ENCODE results near the gene FADS2. TPM values are rescaled to one million over a fixed set of nuclear protein-coding genes. Genes with fewer than 3 reads are reported as not detected.

FADS2 gene
- polyA plus RNA-seq, 2 of the 4 experiments (the other 2 are of a cell fraction), result 215 to 391 TPM

DNA sequence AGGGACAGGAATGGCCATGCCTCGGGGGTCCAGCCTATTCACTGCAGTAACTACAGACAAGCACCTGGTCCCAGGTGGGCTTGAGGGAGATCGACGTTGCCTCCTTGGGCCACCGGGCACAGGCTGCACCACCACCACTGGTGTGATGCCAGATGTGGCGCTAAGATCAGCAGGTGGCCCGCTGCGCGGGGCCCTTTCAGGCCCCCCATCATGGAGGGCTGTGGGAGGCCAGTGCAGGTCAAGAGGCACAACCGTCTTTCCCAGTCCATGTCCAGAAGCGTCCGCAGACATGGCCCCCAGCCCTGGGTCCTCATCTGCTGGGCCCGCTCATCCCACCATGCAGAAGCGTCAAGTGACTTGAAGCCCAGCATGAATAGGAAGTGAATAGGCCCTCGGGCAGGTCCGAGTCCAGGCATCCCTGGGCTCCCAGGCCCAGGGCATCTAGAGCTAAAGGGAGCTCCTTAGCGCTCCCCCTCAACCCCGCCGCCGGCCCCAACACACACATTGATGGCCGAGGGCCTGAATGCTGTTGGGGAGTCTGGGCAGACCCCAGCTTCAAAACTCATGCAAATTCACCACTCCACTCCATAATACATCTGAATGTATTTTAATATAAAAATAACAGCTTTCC lies 45.0 kb downstream of the FADS2 start:
- WGBS (ENCODE audit: missing lambda C conversion rate), result 92% methylated on average over 13 of the region's 20 CpGs
- no peak overlapping the region for H3K27ac ChIP-seq
- FAIRE-seq (no peak), ATAC-seq (no peak), DNase-seq (ENCODE audit: low read depth in 1 of 2, low spot score in 1 of 2) (no peak)
- H3K9me3 ChIP-seq, result no peaks in the 10 kb centered on the region
- H3K4me1 ChIP-seq, result peaks cover 31% of the 10 kb centered on the region
- CTCF ChIA-PET, result interaction anchor here (0.6 to 14.3 kb wide), 12 partner anchors 8 to 235 kb away, joined by 3 to 220 read pairs (median 32); partner anchors contain the start of genes FADS2 and FADS3
- no peak overlapping the region for H3K4me2 ChIP-seq
- no peak overlapping the region for H3K4me3 ChIP-seq
- no peak for TF ChIP-seq RARB (CRISPR knock-in tag; IDR thresholded peaks at IDR 0.05)
- no peak for TF ChIP-seq HOXA7 (CRISPR knock-in tag; IDR thresholded peaks at IDR 0.05)
- no peak for TF ChIP-seq ELK1 (IDR thresholded peaks at IDR 0.05; ENCODE audit: low read depth, low read length)
- no peak for TF ChIP-seq FOSL2 (IDR thresholded peaks at IDR 0.05)
- TF ChIP-seq FOSL2 (CRISPR knock-in tag; IDR thresholded peaks at IDR 0.05), result no peak
- no peak for TF ChIP-seq BHLHE40 (IDR thresholded peaks at IDR 0.05; ENCODE audit: low read depth, low read length)
- TF ChIP-seq, protein P1, sequence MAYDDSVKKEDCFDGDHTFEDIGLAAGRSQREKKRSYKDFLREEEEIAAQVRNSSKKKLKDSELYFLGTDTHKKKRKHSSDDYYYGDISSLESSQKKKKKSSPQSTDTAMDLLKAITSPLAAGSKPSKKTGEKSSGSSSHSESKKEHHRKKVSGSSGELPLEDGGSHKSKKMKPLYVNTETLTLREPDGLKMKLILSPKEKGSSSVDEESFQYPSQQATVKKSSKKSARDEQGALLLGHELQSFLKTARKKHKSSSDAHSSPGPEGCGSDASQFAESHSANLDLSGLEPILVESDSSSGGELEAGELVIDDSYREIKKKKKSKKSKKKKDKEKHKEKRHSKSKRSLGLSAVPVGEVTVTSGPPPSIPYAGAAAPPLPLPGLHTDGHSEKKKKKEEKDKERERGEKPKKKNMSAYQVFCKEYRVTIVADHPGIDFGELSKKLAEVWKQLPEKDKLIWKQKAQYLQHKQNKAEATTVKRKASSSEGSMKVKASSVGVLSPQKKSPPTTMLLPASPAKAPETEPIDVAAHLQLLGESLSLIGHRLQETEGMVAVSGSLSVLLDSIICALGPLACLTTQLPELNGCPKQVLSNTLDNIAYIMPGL (CRISPR knock-in tag; IDR thresholded peaks at IDR 0.05; ENCODE audit: borderline replicate concordance), result no peak
- TF ChIP-seq, protein P2, sequence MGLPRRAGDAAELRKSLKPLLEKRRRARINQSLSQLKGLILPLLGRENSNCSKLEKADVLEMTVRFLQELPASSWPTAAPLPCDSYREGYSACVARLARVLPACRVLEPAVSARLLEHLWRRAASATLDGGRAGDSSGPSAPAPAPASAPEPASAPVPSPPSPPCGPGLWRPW (IDR thresholded peaks at IDR 0.05), result no peak
- no peak for TF ChIP-seq SMC3 (IDR thresholded peaks at IDR 0.05)
- POLR2A ChIA-PET, result no interaction called here

- H3K27ac ChIP-seq, result peak overlapping the region in 1 of 2 experiments; percentile 59; a peak in 2 of 6 replicates
- no peak for FAIRE-seq
- H3K4me1 ChIP-seq, result peaks cover 30% of the 10 kb centered on the region
- H3K9me3 ChIP-seq, result no peaks in the 10 kb centered on the region
- 0 out of 3 replicates have a peak overlapping the region, but pooled peaks have one; percentile 2 for H3K4me2 ChIP-seq
- POLR2A ChIA-PET, result no interaction called here
- ATAC-seq, result no peak
- WGBS (ENCODE audit: missing lambda C conversion rate), result 86% methylated on average over 11 of the region's 16 CpGs
- H3K4me3 ChIP-seq, result no peak overlapping the region
- no peak for TF ChIP-seq CBX2 (IDR thresholded peaks at IDR 0.05; ENCODE audit: borderline replicate concordance, low read depth)
- no peak for TF ChIP-seq HOXA7 (CRISPR knock-in tag; IDR thresholded peaks at IDR 0.05)
- TF ChIP-seq MAZ (IDR thresholded peaks at IDR 0.05; ENCODE audit: borderline replicate concordance, low read depth, low read length), result no peak
- no peak for TF ChIP-seq FOSB (CRISPR knock-in tag; IDR thresholded peaks at IDR 0.05)
- no peak for TF ChIP-seq EHF (CRISPR knock-in tag; IDR thresholded peaks at IDR 0.05)
- TF ChIP-seq HEYL (CRISPR knock-in tag; IDR thresholded peaks at IDR 0.05), result no peak
- no peak for TF ChIP-seq CBX8 (IDR thresholded peaks at IDR 0.05)
- TF ChIP-seq RCOR1 (IDR thresholded peaks at IDR 0.05; ENCODE audit: low read depth, low read length), result no peak
- TF ChIP-seq, protein P1 (CRISPR knock-in tag; IDR thresholded peaks at IDR 0.05; ENCODE audit: borderline replicate concordance), result no peak
- TF ChIP-seq TFCP2L1 (CRISPR knock-in tag; IDR thresholded peaks at IDR 0.05), result no peak
- no peak for TF ChIP-seq RARB (CRISPR knock-in tag; IDR thresholded peaks at IDR 0.05)
- TF ChIP-seq CHD2 (IDR thresholded peaks at IDR 0.05; ENCODE audit: low read length, partially characterized antibody), result no peak
- no peak for TF ChIP-seq ZC3H11A (IDR thresholded peaks at IDR 0.05)
- TF ChIP-seq, protein P3, sequence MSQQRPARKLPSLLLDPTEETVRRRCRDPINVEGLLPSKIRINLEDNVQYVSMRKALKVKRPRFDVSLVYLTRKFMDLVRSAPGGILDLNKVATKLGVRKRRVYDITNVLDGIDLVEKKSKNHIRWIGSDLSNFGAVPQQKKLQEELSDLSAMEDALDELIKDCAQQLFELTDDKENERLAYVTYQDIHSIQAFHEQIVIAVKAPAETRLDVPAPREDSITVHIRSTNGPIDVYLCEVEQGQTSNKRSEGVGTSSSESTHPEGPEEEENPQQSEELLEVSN (IDR thresholded peaks at IDR 0.05; ENCODE audit: borderline replicate concordance, low read depth), result no peak
- no peak for TF ChIP-seq KDM1A (IDR thresholded peaks at IDR 0.05; ENCODE audit: low read depth)
- no peak for TF ChIP-seq PHF8 (IDR thresholded peaks at IDR 0.05; ENCODE audit: borderline replicate concordance, low read depth)
- CTCF ChIA-PET, result interaction anchor here (0.6 to 14.3 kb wide), 10 partner anchors 9 to 235 kb away, joined by 3 to 220 read pairs (median 32); partner anchors contain the start of gene FADS3
- DNase-seq (ENCODE audit: low read depth in 1 of 2, low spot score in 1 of 2), result no peak
These were observed 45.7 kb downstream of the FADS2 start for GRCh38 chr11:61873588-61874376.

Data from A549 (cell line).